Liver (tissue), 9 donors: ENCODE data around the gene CXXC5. TPM values are rescaled to one million over a fixed set of nuclear protein-coding genes. Genes with fewer than 3 reads are reported as not detected.
"Not testable (repeated sequence)": the region's sequence is repeated elsewhere in the genome, so short reads cannot be mapped to it uniquely, and the experiment has no call there.

ENCODE experiments used
- DNase-seq: peaks from one replicate; pipeline ENCODE4 v3.0.0-alpha.2; 2017; ENCODE audit warnings: low spot score
- H3K27ac ChIP-seq, 2 donors: one replicate each; pipeline ENCODE4 v1.7.0; 2013; ENCODE audit warnings: inconsistent platforms in 2 of 2, low read length in 2 of 2, control low read depth in 1 of 2, low read depth in 1 of 2, mild to moderate bottlenecking in 1 of 2
- H3K27me3 ChIP-seq, 4 donors: one replicate each; pipeline versions ENCODE4 v1.6.1 to v1.7.0; 2013; ENCODE audit warnings: low read length in 3 of 4, inconsistent platforms in 1 of 4, mild to moderate bottlenecking in 1 of 4, moderate library complexity in 1 of 4; ENCODE audit not compliant: control insufficient read depth in 4 of 4, insufficient read depth in 4 of 4
- H3K36me3 ChIP-seq, 4 donors: one replicate each; pipeline versions ENCODE4 v1.6.1 to v1.7.0; 2013; ENCODE audit warnings: low read length in 3 of 4, mild to moderate bottlenecking in 3 of 4, low read depth in 1 of 4, moderate library complexity in 1 of 4; ENCODE audit not compliant: control insufficient read depth in 4 of 4, insufficient read depth in 3 of 4
- H3K4me1 ChIP-seq, 4 donors: one replicate each; pipeline versions ENCODE4 v1.6.1 to v1.7.0; 2013; ENCODE audit warnings: low read length in 3 of 4, mild to moderate bottlenecking in 3 of 4, moderate library complexity in 1 of 4; ENCODE audit not compliant: control insufficient read depth in 4 of 4, insufficient read depth in 4 of 4
- H3K4me3 ChIP-seq, 3 donors: one replicate each; pipeline versions ENCODE4 v1.6.1 to v1.7.0; 2013; ENCODE audit warnings: low read length in 3 of 3, control low read depth in 1 of 3, low read depth in 1 of 3, mild to moderate bottlenecking in 1 of 3
- H3K9ac ChIP-seq, 2 donors: one replicate each; pipeline ENCODE4 v1.7.0; 2013; ENCODE audit warnings: low read length in 2 of 2, mild to moderate bottlenecking in 2 of 2, moderate library complexity in 2 of 2, control low read depth in 1 of 2, low read depth in 1 of 2
- H3K9me3 ChIP-seq, 4 donors: one replicate each; pipeline versions ENCODE4 v1.6.1 to v1.7.0; 2013; ENCODE audit warnings: low read length in 3 of 4; ENCODE audit not compliant: control insufficient read depth in 4 of 4
- ATF3 ChIP-seq: IDR thresholded peaks from 2 replicates; pipeline ENCODE4 v1.6.1; 2016; ENCODE audit warnings: antibody characterized with exemption
- CTCF ChIP-seq: fragments of 150-350 bp; IDR thresholded peaks from 2 replicates; pipeline ENCODE4 v1.5.1; 2017; ENCODE audit warnings: improper control_type of control experiment, low read depth, low read length; ENCODE audit not compliant: missing input control
- FOXA1 ChIP-seq: IDR thresholded peaks from 2 replicates; pipeline ENCODE4 v1.6.1; 2016; ENCODE audit warnings: antibody characterized with exemption
- FOXA2 ChIP-seq: IDR thresholded peaks from 2 replicates; pipeline ENCODE4 v1.6.1; 2016; ENCODE audit warnings: antibody characterized with exemption
- HNF4A ChIP-seq, 2 donors: conservative IDR thresholded peaks; 2 replicates each; pipeline ENCODE4 v1.6.1; 2016; ENCODE audit warnings: antibody characterized with exemption in 2 of 2, mild to moderate bottlenecking in 2 of 2
- HNF4G ChIP-seq: IDR thresholded peaks from 2 replicates; pipeline ENCODE4 v1.6.1; 2016; ENCODE audit warnings: antibody characterized with exemption
- JUND ChIP-seq, 2 donors: IDR thresholded peaks; 2 replicates each; pipeline ENCODE4 v1.6.1; 2016; ENCODE audit warnings: antibody characterized with exemption in 2 of 2
- NR2F2 ChIP-seq: IDR thresholded peaks from 2 replicates; pipeline ENCODE4 v1.6.1; 2016; ENCODE audit warnings: antibody characterized with exemption
- RAD21 ChIP-seq, 2 donors: IDR thresholded peaks; 2 replicates each; pipeline ENCODE4 v1.6.1; 2016; ENCODE audit warnings: antibody characterized with exemption in 2 of 2, mild to moderate bottlenecking in 2 of 2
- SP1 ChIP-seq: IDR thresholded peaks from 2 replicates; pipeline ENCODE4 v1.6.1; 2018; ENCODE audit warnings: antibody characterized with exemption, mild to moderate bottlenecking
- TAF1 ChIP-seq: conservative IDR thresholded peaks from 2 replicates; pipeline ENCODE4 v1.6.1; 2016; ENCODE audit warnings: antibody characterized with exemption, mild to moderate bottlenecking
- YY1 ChIP-seq: IDR thresholded peaks from 2 replicates; pipeline ENCODE4 v1.6.1; 2016; ENCODE audit warnings: antibody characterized with exemption, mild to moderate bottlenecking
- WGBS: extraction: QIAGEN DNeasy Blood & Tissue Kit; methylation state at CpG from one replicate; pipeline ENCODE4 v1.1.7; 2013; 5-methylcytosine and 5-hydroxymethylcytosine counted together
- polyA plus RNA-seq, 2 donors: library from polyadenylated mRNA; stranded (reverse) in 1 of 2; unstranded in 1 of 2; fragments of 200-250 nt in 1 of 2; fragments of >200 nt in 1 of 2; fragmentation: Nextera tagmentation in 1 of 2; extraction: Ambion mirVana in 1 of 2; gene quantifications; one replicate each; pipeline versions ENCODE4 v1.2.1 to v1.2.3, GENCODE V29; 2013 to 2015
- total RNA-seq, 2 donors: library from RNA; depleted of rRNA; stranded (reverse); fragments of >200 nt; gene quantifications; one replicate each; pipeline ENCODE4 v1.2.3, GENCODE V29; 2014
- TF ChIP-seq, protein P1 (sequence below): IDR thresholded peaks from 2 replicates; pipeline ENCODE4 v1.6.1; 2016; ENCODE audit warnings: antibody characterized with exemption, mild to moderate bottlenecking
- donor health status: healthy.
- donor health status: healthy.
- donor health status: healthy.
- donor health status: healthy.
- donor health status: healthy.

CXXC5 gene
- total and polyA plus RNA-seq, 4 donors: 40.6 to 78.6 (median 64.5) TPM

- no peak for TF ChIP-seq ATF3
- no peak for TF ChIP-seq CTCF
- TF ChIP-seq HNF4G: no peak
- TF ChIP-seq FOXA2: no peak
- TF ChIP-seq HNF4A (conservative IDR thresholded peaks at IDR 0.05): no peak
- TF ChIP-seq SP1: no peak
- no peak for TF ChIP-seq RAD21 (IDR thresholded peaks at IDR 0.05)
These were observed 42.3 kb upstream of the CXXC5 start (continued) for GRCh38 chr5:139605887-139606286.

GRCh38 chr5:139611703-139612584 lies 36.2 kb upstream of the CXXC5 start:
- Histone ChIP-seq H3K27me3 (no peaks in the 10 kb centered on the region), H3K4me1 (no peaks in the 10 kb centered on the region), H3K36me3 (peaks cover 3 to 7% (median 4%) of the 10 kb centered on the region in 4 donors), H3K9ac (no peak overlapping the region), H3K9me3 (no peaks in the 10 kb centered on the region), H3K27ac (no peak overlapping the region), H3K4me3 (no peak overlapping the region)
- no peak for TF ChIP-seq FOXA1
- no peak for TF ChIP-seq NR2F2
- DNase-seq: no peak
- WGBS: 94% methylated on average over 5 of the region's 5 CpGs

- TF ChIP-seq TAF1 (no peak), RAD21 (IDR thresholded peaks at IDR 0.05) (no peak), FOXA1 (no peak), HNF4G (no peak), YY1 (no peak), HNF4A (conservative IDR thresholded peaks at IDR 0.05) (no peak), JUND (IDR thresholded peaks at IDR 0.05) (no peak)
- TF ChIP-seq, protein P1, sequence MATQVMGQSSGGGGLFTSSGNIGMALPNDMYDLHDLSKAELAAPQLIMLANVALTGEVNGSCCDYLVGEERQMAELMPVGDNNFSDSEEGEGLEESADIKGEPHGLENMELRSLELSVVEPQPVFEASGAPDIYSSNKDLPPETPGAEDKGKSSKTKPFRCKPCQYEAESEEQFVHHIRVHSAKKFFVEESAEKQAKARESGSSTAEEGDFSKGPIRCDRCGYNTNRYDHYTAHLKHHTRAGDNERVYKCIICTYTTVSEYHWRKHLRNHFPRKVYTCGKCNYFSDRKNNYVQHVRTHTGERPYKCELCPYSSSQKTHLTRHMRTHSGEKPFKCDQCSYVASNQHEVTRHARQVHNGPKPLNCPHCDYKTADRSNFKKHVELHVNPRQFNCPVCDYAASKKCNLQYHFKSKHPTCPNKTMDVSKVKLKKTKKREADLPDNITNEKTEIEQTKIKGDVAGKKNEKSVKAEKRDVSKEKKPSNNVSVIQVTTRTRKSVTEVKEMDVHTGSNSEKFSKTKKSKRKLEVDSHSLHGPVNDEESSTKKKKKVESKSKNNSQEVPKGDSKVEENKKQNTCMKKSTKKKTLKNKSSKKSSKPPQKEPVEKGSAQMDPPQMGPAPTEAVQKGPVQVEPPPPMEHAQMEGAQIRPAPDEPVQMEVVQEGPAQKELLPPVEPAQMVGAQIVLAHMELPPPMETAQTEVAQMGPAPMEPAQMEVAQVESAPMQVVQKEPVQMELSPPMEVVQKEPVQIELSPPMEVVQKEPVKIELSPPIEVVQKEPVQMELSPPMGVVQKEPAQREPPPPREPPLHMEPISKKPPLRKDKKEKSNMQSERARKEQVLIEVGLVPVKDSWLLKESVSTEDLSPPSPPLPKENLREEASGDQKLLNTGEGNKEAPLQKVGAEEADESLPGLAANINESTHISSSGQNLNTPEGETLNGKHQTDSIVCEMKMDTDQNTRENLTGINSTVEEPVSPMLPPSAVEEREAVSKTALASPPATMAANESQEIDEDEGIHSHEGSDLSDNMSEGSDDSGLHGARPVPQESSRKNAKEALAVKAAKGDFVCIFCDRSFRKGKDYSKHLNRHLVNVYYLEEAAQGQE: no peak
- Histone ChIP-seq H3K36me3 (peaks cover 7 to 27% (median 20%) of the 10 kb centered on the region in 4 donors), H3K4me3 (no peak overlapping the region)
These were observed 28.3 kb upstream of the CXXC5 start for GRCh38 chr5:139619861-139620260.

GRCh38 chr5:139625398-139625797 lies 22.8 kb upstream of the CXXC5 start:
- not testable (repeated sequence) for H3K27me3 ChIP-seq, DNase-seq, H3K9me3 ChIP-seq, H3K27ac ChIP-seq, H3K9ac ChIP-seq, H3K4me1 ChIP-seq, H3K4me3 ChIP-seq
- 96% methylated on average over 5 of the region's 5 CpGs for WGBS
- H3K36me3 ChIP-seq: peaks cover 5 to 47% (median 26%) of the 10 kb centered on the region in 4 donors

More at GRCh38 chr5:139619861-139620260, 28.3 kb upstream of the CXXC5 start:
- DNase-seq: no peak
- no peaks in the 10 kb centered on the region for H3K9me3 ChIP-seq
- no peak overlapping the region for H3K9ac ChIP-seq
- H3K4me1 ChIP-seq: no peaks in the 10 kb centered on the region
- no peak overlapping the region for H3K27ac ChIP-seq
- WGBS: 88% methylated on average over 5 of the region's 5 CpGs
- H3K27me3 ChIP-seq: no peaks in the 10 kb centered on the region
